ENCODE results near the gene ELK4.
A peak's percentile ranks its signal among the peaks of the same experiment; 100 is the strongest.

The ELK4 gene

GRCh38 chr1:205580140-205580922 is 51.5 kb downstream of the ELK4 start:
- no peaks in the 10 kb centered on the region for H3K27me3 ChIP-seq (ENCODE audit: insufficient read depth, poor library complexity, severe bottlenecking)
- no peaks in the 10 kb centered on the region for H3K4me1 ChIP-seq (ENCODE audit: insufficient read depth, poor library complexity, severe bottlenecking)
- H3K9me3 ChIP-seq (ENCODE audit: severe bottlenecking): no peaks in the 10 kb centered on the region
- no peak overlapping the region for H3K4me3 ChIP-seq (ENCODE audit: severe bottlenecking)
- no peak for TF ChIP-seq CTCF (IDR thresholded peaks at IDR 0.05; ENCODE audit: poor library complexity, severe bottlenecking)
- H3K36me3 ChIP-seq (ENCODE audit: low read depth): no peaks in the 10 kb centered on the region
- DNase-seq (ENCODE audit: low spot score) (peak; percentile 39), ATAC-seq (ENCODE audit: low read depth) (no peak)
- no peak overlapping the region for H3K27ac ChIP-seq (ENCODE audit: poor library complexity, severe bottlenecking)

GRCh38 chr1:205579711-205580110 is 52.1 kb downstream of the ELK4 start:
- no peaks in the 10 kb centered on the region for H3K36me3 ChIP-seq (ENCODE audit: low read depth)
- H3K27me3 ChIP-seq (ENCODE audit: insufficient read depth, poor library complexity, severe bottlenecking): no peaks in the 10 kb centered on the region
- H3K4me1 ChIP-seq (ENCODE audit: insufficient read depth, poor library complexity, severe bottlenecking): no peaks in the 10 kb centered on the region
- no peak overlapping the region for H3K27ac ChIP-seq (ENCODE audit: poor library complexity, severe bottlenecking)
- ATAC-seq (ENCODE audit: low read depth) (no peak), DNase-seq (ENCODE audit: low spot score) (peak; percentile 14)
- H3K4me3 ChIP-seq (ENCODE audit: severe bottlenecking): no peak overlapping the region
- no peaks in the 10 kb centered on the region for H3K9me3 ChIP-seq (ENCODE audit: severe bottlenecking)
- no peak for TF ChIP-seq CTCF (IDR thresholded peaks at IDR 0.05; ENCODE audit: poor library complexity, severe bottlenecking)

- Histone ChIP-seq H3K27ac (ENCODE audit: poor library complexity, severe bottlenecking) (no peak overlapping the region), H3K4me3 (ENCODE audit: severe bottlenecking) (no peak overlapping the region), H3K4me1 (ENCODE audit: insufficient read depth, poor library complexity, severe bottlenecking) (no peaks in the 10 kb centered on the region), H3K9me3 (ENCODE audit: severe bottlenecking) (no peaks in the 10 kb centered on the region), H3K36me3 (ENCODE audit: low read depth) (no peaks in the 10 kb centered on the region), H3K27me3 (ENCODE audit: insufficient read depth, poor library complexity, severe bottlenecking) (no peaks in the 10 kb centered on the region)
- no peak for DNase-seq (ENCODE audit: low spot score)
- peak; percentile 59; the same call in 2 of the 3 replicates for ATAC-seq (ENCODE audit: low read depth)
- TF ChIP-seq CTCF (IDR thresholded peaks at IDR 0.05; ENCODE audit: poor library complexity, severe bottlenecking): no peak
Measured at GRCh38 chr1:205578780-205579571, 52.8 kb downstream of the ELK4 start.

GRCh38 chr1:205577874-205578658 is 53.7 kb downstream of the ELK4 start:
- H3K27ac ChIP-seq (ENCODE audit: poor library complexity, severe bottlenecking): no peak overlapping the region
- no peaks in the 10 kb centered on the region for H3K27me3 ChIP-seq (ENCODE audit: insufficient read depth, poor library complexity, severe bottlenecking)
- no peaks in the 10 kb centered on the region for H3K9me3 ChIP-seq (ENCODE audit: severe bottlenecking)
- ATAC-seq (ENCODE audit: low read depth): no peak
- H3K36me3 ChIP-seq (ENCODE audit: low read depth): no peaks in the 10 kb centered on the region
- H3K4me3 ChIP-seq (ENCODE audit: severe bottlenecking): no peak overlapping the region
- H3K4me1 ChIP-seq (ENCODE audit: insufficient read depth, poor library complexity, severe bottlenecking): no peaks in the 10 kb centered on the region
- TF ChIP-seq CTCF (IDR thresholded peaks at IDR 0.05; ENCODE audit: poor library complexity, severe bottlenecking): no peak
- no peak for DNase-seq (ENCODE audit: low spot score)

All from RWPE2 (cell line).